HG03175 (cell line): ENCODE measurements around the gene TRIM62.
"Not testable (repeated sequence)": the region's sequence is repeated elsewhere in the genome, so short reads cannot be mapped to it uniquely, and the experiment has no call there.

ENCODE experiments used
- ATAC-seq: cut with Tn5 transposase; IDR thresholded peaks from one replicate; pipeline ENCODE4 v1.9.1; 2021; ENCODE audit warnings: mild to moderate bottlenecking, moderate library complexity; ENCODE audit not compliant: unreplicated experiment

TRIM62 gene

GRCh38 chr1:33140153-33141149, 41.4 kb downstream of the TRIM62 start:
- ATAC-seq, result no peak

GRCh38 chr1:33137800-33138199, 44.0 kb downstream of the TRIM62 start:
- ATAC-seq, result no peak

GRCh38 chr1:33136041-33136440, 45.8 kb downstream of the TRIM62 start:
- not testable (repeated sequence) for ATAC-seq

GRCh38 chr1:33133478-33134105, 48.3 kb downstream of the TRIM62 start:
- ATAC-seq, result no peak

GRCh38 chr1:33132549-33132948, 49.3 kb downstream of the TRIM62 start:
- no peak for ATAC-seq

- ATAC-seq, result no peak
These were observed 50.7 kb downstream of the TRIM62 start for GRCh38 chr1:33131191-33131590.

GRCh38 chr1:33130297-33130696, 51.5 kb downstream of the TRIM62 start:
- no peak for ATAC-seq

GRCh38 chr1:33128781-33129180, 53.1 kb downstream of the TRIM62 start:
- ATAC-seq, result no peak

- ATAC-seq, result peak; percentile 94
These were observed 54.6 kb downstream of the TRIM62 start for GRCh38 chr1:33127001-33127823.

- ATAC-seq, result no peak
These were observed 55.3 kb downstream of the TRIM62 start for GRCh38 chr1:33126411-33127000.

GRCh38 chr1:33124647-33125046, 57.2 kb downstream of the TRIM62 start:
- not testable (repeated sequence) for ATAC-seq

- ATAC-seq, result no peak
These were observed 58.6 kb downstream of the TRIM62 start for GRCh38 chr1:33123266-33123665.

- ATAC-seq, result no peak
These were observed 59.2 kb downstream of the TRIM62 start for GRCh38 chr1:33122483-33123178.

- no peak for ATAC-seq
These were observed 60.1 kb downstream of the TRIM62 start for GRCh38 chr1:33121728-33122127.

- peak; percentile 48 for ATAC-seq
These were observed 61.2 kb downstream of the TRIM62 start for GRCh38 chr1:33120436-33121231.

GRCh38 chr1:33119532-33120217, 62.2 kb downstream of the TRIM62 start:
- no peak for ATAC-seq

- ATAC-seq, result no peak
These were observed 62.8 kb downstream of the TRIM62 start for GRCh38 chr1:33119050-33119449.

GRCh38 chr1:33118274-33118673, 63.6 kb downstream of the TRIM62 start:
- no peak for ATAC-seq
